SK-N-SH (cell line): ENCODE data around the gene GUCY2D. TPM values are rescaled to one million over a fixed set of nuclear protein-coding genes. Genes with fewer than 3 reads are reported as not detected.

Experiments
- CTCF ChIA-PET: fragments of 300-600, 350-600 bp; formaldehyde crosslinking; extraction: SDS; loops from one replicate; lab custom pipeline; 2021; lab: Yijun Ruan, JAX
- POLR2A ChIA-PET: fragments of 350-600 bp; sonication (Branson Sonifier 250); formaldehyde crosslinking; extraction: SDS; loops from one replicate; lab custom pipeline; 2020; ENCODE audit warnings: antibody characterized with exemption, inconsistent platforms; lab: Yijun Ruan, JAX
- DNase-seq: peaks from one replicate; pipeline ENCODE4 v3.0.0; 2012
- H2AFZ ChIP-seq: fragments of 200-600 bp; sonication (generic); 2 replicates; pipeline ENCODE4 v1.8.1; 2016; ENCODE audit warnings: antibody characterized with exemption, mild to moderate bottlenecking, low read depth
- H3F3A ChIP-seq: fragments of 200-600 bp; sonication (generic); replicated peaks from 2 replicates; pipeline ENCODE3; 2016; ENCODE audit warnings: antibody characterized with exemption, mild to moderate bottlenecking; ENCODE audit not compliant: insufficient read depth
- H3K27ac ChIP-seq, 2 experiments: fragments of 200-500 bp in 1 of 2; fragments of 200-600 bp in 1 of 2; sonication (Bioruptor generic) in 1 of 2; sonication (generic), shearing (Covaris generic) in 1 of 2; 2 replicates each; pipeline versions ENCODE4 v1.5.1 to v1.6.1; 2014 to 2016; ENCODE audit warnings: low read depth in 2 of 2, inconsistent platforms in 1 of 2, low read length in 1 of 2, mild to moderate bottlenecking in 1 of 2, mixed read lengths in 1 of 2
- H3K27me3 ChIP-seq: fragments of 200-600 bp; sonication (generic), shearing (Covaris generic); 2 replicates; pipeline ENCODE4 v1.6.1; 2016; ENCODE audit warnings: mixed run types; ENCODE audit not compliant: insufficient read depth
- H3K36me3 ChIP-seq, 2 experiments: fragments of 200-500 bp in 1 of 2; fragments of 200-600 bp in 1 of 2; sonication (Bioruptor generic) in 1 of 2; sonication (generic) in 1 of 2; replicated peaks in 1 of 2; 2 replicates each; pipeline versions ENCODE3 to v1.5.1; 2014 to 2016; ENCODE audit warnings: low read length in 1 of 2, mild to moderate bottlenecking in 1 of 2; ENCODE audit not compliant: insufficient read depth in 2 of 2, control insufficient read depth in 1 of 2
- H3K4me1 ChIP-seq, 2 experiments: fragments of 200-500 bp in 1 of 2; fragments of 200-600 bp in 1 of 2; sonication (Bioruptor generic) in 1 of 2; sonication (generic), shearing (Covaris generic) in 1 of 2; 2 replicates each; pipeline versions ENCODE4 v1.5.1 to v1.6.1; 2014 to 2016; ENCODE audit warnings: low read depth in 1 of 2, low read length in 1 of 2, mixed run types in 1 of 2; ENCODE audit not compliant: insufficient read depth in 2 of 2, control insufficient read depth in 1 of 2
- H3K4me2 ChIP-seq: fragments of 200-600 bp; sonication (generic), shearing (Covaris generic); 2 replicates; pipeline ENCODE4 v1.6.1; 2017; ENCODE audit warnings: mixed run types
- H3K4me3 ChIP-seq, 2 experiments: fragments of 200-500 bp in 1 of 2; fragments of 200-600 bp in 1 of 2; sonication (Bioruptor generic) in 1 of 2; sonication (generic), shearing (Covaris generic) in 1 of 2; 2 replicates each; pipeline versions ENCODE4 v1.5.1 to v1.8.1; 2014 to 2016; ENCODE audit warnings: low read depth in 2 of 2, inconsistent platforms in 1 of 2, low read length in 1 of 2, mild to moderate bottlenecking in 1 of 2, mixed read lengths in 1 of 2, moderate library complexity in 1 of 2
- H3K79me2 ChIP-seq: fragments of 200-600 bp; sonication (generic); 2 replicates; pipeline ENCODE4 v1.8.1; 2017; ENCODE audit warnings: mild to moderate bottlenecking; ENCODE audit not compliant: insufficient read depth
- H3K9ac ChIP-seq: fragments of 200-600 bp; sonication (generic); 2 replicates; pipeline ENCODE4 v1.6.1; 2017; ENCODE audit warnings: mixed run types
- H3K9me2 ChIP-seq: fragments of 200-600 bp; sonication (generic); 2 replicates; pipeline ENCODE4 v1.6.1; 2017; ENCODE audit warnings: mixed run types
- H3K9me3 ChIP-seq: fragments of 200-600 bp; sonication (generic); 2 replicates; pipeline ENCODE4 v1.6.1; 2017; ENCODE audit warnings: mixed run types, mild to moderate bottlenecking, moderate library complexity
- H4K20me1 ChIP-seq: fragments of 200-600 bp; sonication (generic); 2 replicates; pipeline ENCODE4 v1.6.1; 2017; ENCODE audit warnings: mild to moderate bottlenecking, mixed run types; ENCODE audit not compliant: insufficient read depth
- CTCF ChIP-seq: fragments of 200-600 bp; sonication (generic); IDR thresholded peaks from 2 replicates; pipeline ENCODE4 v1.6.1; 2017; ENCODE audit warnings: antibody characterized with exemption, mild to moderate bottlenecking, moderate library complexity
- EP300 ChIP-seq, 2 experiments: IDR thresholded peaks; 2 replicates each; pipeline versions ENCODE4 v1.4.0 to v1.6.1; 2012; ENCODE audit warnings: borderline replicate concordance in 1 of 2, low read depth in 1 of 2, low read length in 1 of 2
- FOSL2 ChIP-seq: IDR thresholded peaks from 2 replicates; pipeline ENCODE4 v1.4.0; 2012; ENCODE audit warnings: low read depth, mild to moderate bottlenecking, moderate library complexity, borderline replicate concordance
- FOXM1 ChIP-seq: IDR thresholded peaks from 2 replicates; pipeline ENCODE4 v1.4.0; 2012; ENCODE audit warnings: low read depth, mild to moderate bottlenecking
- GABPA ChIP-seq: IDR thresholded peaks from 2 replicates; pipeline ENCODE4 v1.4.0; 2012; ENCODE audit warnings: low read depth, mild to moderate bottlenecking
- GATA2 ChIP-seq: sonication (generic); formaldehyde crosslinking; IDR thresholded peaks from 2 replicates; pipeline ENCODE4 v1.5.0; 2020; ENCODE audit warnings: mild to moderate bottlenecking, missing genetic modification reagents
- IRF3 ChIP-seq: fragments of 150-350 bp; IDR thresholded peaks from 2 replicates; pipeline ENCODE4 v1.6.1; 2016; ENCODE audit warnings: mild to moderate bottlenecking, low read depth, low read length
- JUND ChIP-seq: IDR thresholded peaks from 2 replicates; pipeline ENCODE4 v1.4.0; 2012
- NFIC ChIP-seq: IDR thresholded peaks from 2 replicates; pipeline ENCODE4 v1.4.0; 2012; ENCODE audit warnings: borderline replicate concordance
- POLR2AphosphoS5 ChIP-seq: IDR thresholded peaks from 2 replicates; pipeline ENCODE4 v1.6.1; 2012; ENCODE audit warnings: low read depth, low read length
- REST ChIP-seq: IDR thresholded peaks from 2 replicates; pipeline ENCODE4 v1.6.1; 2012; ENCODE audit warnings: mild to moderate bottlenecking, low read depth, low read length, moderate library complexity
- RXRA ChIP-seq: IDR thresholded peaks from 2 replicates; pipeline ENCODE4 v1.4.0; 2012; ENCODE audit warnings: low read depth, mild to moderate bottlenecking, borderline replicate concordance
- SIN3A ChIP-seq: IDR thresholded peaks from 2 replicates; pipeline ENCODE4 v1.6.1; 2012; ENCODE audit warnings: low read depth, mild to moderate bottlenecking, low read length, moderate library complexity, borderline replicate concordance
- SMC3 ChIP-seq: IDR thresholded peaks from 2 replicates; pipeline ENCODE4 v1.6.1; 2012; ENCODE audit warnings: low read depth, low read length, improper control_type of control experiment
- TAF1 ChIP-seq: IDR thresholded peaks from 2 replicates; pipeline ENCODE4 v1.6.1; 2012; ENCODE audit warnings: low read depth, mild to moderate bottlenecking, low read length, moderate library complexity, borderline replicate concordance
- TEAD4 ChIP-seq: IDR thresholded peaks from 2 replicates; pipeline ENCODE4 v1.4.0; 2012; ENCODE audit warnings: mild to moderate bottlenecking, borderline replicate concordance; ENCODE audit not compliant: insufficient read depth
- USF2 ChIP-seq: fragments of 150-350 bp; IDR thresholded peaks from 2 replicates; pipeline ENCODE4 v1.6.1; 2017; ENCODE audit warnings: antibody characterized with exemption, low read length, low read depth, borderline replicate concordance
- YY1 ChIP-seq: IDR thresholded peaks from 2 replicates; pipeline ENCODE4 v1.4.0; 2012; ENCODE audit warnings: low read depth, mild to moderate bottlenecking
- WGBS: methylation state at CpG from one replicate; pipeline ENCODE4 v1.1.6; 2017; ENCODE audit warnings: low lambda C conversion rate; 5-methylcytosine and 5-hydroxymethylcytosine counted together
- polyA plus RNA-seq, 3 experiments: library from polyadenylated mRNA; depleted of rRNA; stranded (reverse); fragments of >200 nt; gene quantifications; 2 replicates each; pipeline ENCODE4 v1.2.3, GENCODE V29; 2012
- TF ChIP-seq, protein P1 (sequence below): IDR thresholded peaks from 2 replicates; pipeline ENCODE4 v1.4.0; 2012; ENCODE audit warnings: low read depth, borderline replicate concordance

The GUCY2D gene
- polyA plus RNA-seq, 1 of the 3 experiments (the other 2 are of a cell fraction), result not detected

- no peaks in the 10 kb centered on the region for H4K20me1 ChIP-seq
- peaks cover 7% of the 10 kb centered on the region for H3F3A ChIP-seq
- CTCF ChIA-PET, result interaction anchor here (4.4 to 9.9 kb wide), 4 partner anchors 18 to 125 kb away, joined by 48 to 228 read pairs (median 104); partner anchors contain the start of gene RNF227
- no peak within 1 kb of the TSS for H3K4me3 ChIP-seq
- 74% methylated on average over 25 of the region's 37 CpGs for WGBS
- no peaks in the 10 kb centered on the region for H3K9me3 ChIP-seq
- H3K9me2 ChIP-seq, result no peaks in the 10 kb centered on the region
- H3K4me2 ChIP-seq, result no peak within 1 kb of the TSS
- peaks cover 5 to 8% of the 10 kb centered on the region in 2 experiments; a peak in 2 of 4 replicates for H3K4me1 ChIP-seq
- H2AFZ ChIP-seq, result no peak within 1 kb of the TSS
- no peak for TF ChIP-seq TEAD4
- no peak for TF ChIP-seq NFIC
- no peak for TF ChIP-seq JUND
- no peak for TF ChIP-seq FOSL2
- no peak for TF ChIP-seq USF2
- TF ChIP-seq YY1, result no peak
- TF ChIP-seq CTCF, result no peak
- no peak for TF ChIP-seq GABPA
- TF ChIP-seq EP300 (IDR thresholded peaks at IDR 0.05; ENCODE audit: borderline replicate concordance in 1 of 2, low read depth in 1 of 2, low read length in 1 of 2), result no peak
- TF ChIP-seq, protein P1, sequence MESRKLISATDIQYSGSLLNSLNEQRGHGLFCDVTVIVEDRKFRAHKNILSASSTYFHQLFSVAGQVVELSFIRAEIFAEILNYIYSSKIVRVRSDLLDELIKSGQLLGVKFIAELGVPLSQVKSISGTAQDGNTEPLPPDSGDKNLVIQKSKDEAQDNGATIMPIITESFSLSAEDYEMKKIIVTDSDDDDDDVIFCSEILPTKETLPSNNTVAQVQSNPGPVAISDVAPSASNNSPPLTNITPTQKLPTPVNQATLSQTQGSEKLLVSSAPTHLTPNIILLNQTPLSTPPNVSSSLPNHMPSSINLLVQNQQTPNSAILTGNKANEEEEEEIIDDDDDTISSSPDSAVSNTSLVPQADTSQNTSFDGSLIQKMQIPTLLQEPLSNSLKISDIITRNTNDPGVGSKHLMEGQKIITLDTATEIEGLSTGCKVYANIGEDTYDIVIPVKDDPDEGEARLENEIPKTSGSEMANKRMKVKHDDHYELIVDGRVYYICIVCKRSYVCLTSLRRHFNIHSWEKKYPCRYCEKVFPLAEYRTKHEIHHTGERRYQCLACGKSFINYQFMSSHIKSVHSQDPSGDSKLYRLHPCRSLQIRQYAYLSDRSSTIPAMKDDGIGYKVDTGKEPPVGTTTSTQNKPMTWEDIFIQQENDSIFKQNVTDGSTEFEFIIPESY, result no peak
- TF ChIP-seq GATA2 (CRISPR knock-in tag), result no peak
- no peak for TF ChIP-seq SMC3
- TF ChIP-seq REST, result no peak
- TF ChIP-seq TAF1, result no peak
- TF ChIP-seq IRF3, result no peak
- TF ChIP-seq RXRA, result no peak
- TF ChIP-seq POLR2AphosphoS5, result no peak
- TF ChIP-seq SIN3A, result no peak
- TF ChIP-seq FOXM1, result no peak
- TF ChIP-seq, all 33 proteins: peak for 0
- no peaks in the 10 kb centered on the region for H3K79me2 ChIP-seq
- H3K36me3 ChIP-seq, result no peaks in the 10 kb centered on the region
- no peak within 1 kb of the TSS for H3K9ac ChIP-seq
- POLR2A ChIA-PET, result no interaction called here
- H3K27ac ChIP-seq, result no peak within 1 kb of the TSS
- peaks cover 6% of the 10 kb centered on the region; the same call in 1 of the 2 replicates for H3K27me3 ChIP-seq
- DNase-seq, result no peak
These were observed 36.7 kb downstream of the GUCY2D start, which contains the start of gene ALOX15B for GRCh38 chr17:8038954-8039610. Gene ALOX15B (plus strand): TSS chr17:8039059. CDS start chr17:8039156, 97 bp downstream.
